ENCODE data around the gene HDAC1. TPM values are rescaled to one million over a fixed set of nuclear protein-coding genes. Genes with fewer than 3 reads are reported as not detected.
"Not testable (repeated sequence)": the region's sequence is repeated elsewhere in the genome, so short reads cannot be mapped to it uniquely, and the experiment has no call there.

Gene HDAC1
- total RNA-seq, 1 donor from 2014 or later = 54.7 TPM

- no peak for DNase-seq (ENCODE audit: low spot score)
These were observed 19.1 kb upstream of the HDAC1 start for GRCh38 chr1:32272557-32273390.

GRCh38 chr1:32273391-32274208 lies 18.3 kb upstream of the HDAC1 start:
- ATAC-seq (peak; percentile 34), DNase-seq (ENCODE audit: low spot score) (no peak)
- intact Hi-C loops (cut with DNase I) = no loop called here

More at GRCh38 chr1:32272557-32273390, 19.1 kb upstream of the HDAC1 start:
- intact Hi-C loops (cut with DNase I) = no loop called here
- ATAC-seq = no peak

- DNase-seq (ENCODE audit: low spot score) = no peak
- no peak for ATAC-seq
- intact Hi-C loops (cut with DNase I) = no loop called here
These were observed 17.1 kb upstream of the HDAC1 start for GRCh38 chr1:32274646-32275340.

DNA sequence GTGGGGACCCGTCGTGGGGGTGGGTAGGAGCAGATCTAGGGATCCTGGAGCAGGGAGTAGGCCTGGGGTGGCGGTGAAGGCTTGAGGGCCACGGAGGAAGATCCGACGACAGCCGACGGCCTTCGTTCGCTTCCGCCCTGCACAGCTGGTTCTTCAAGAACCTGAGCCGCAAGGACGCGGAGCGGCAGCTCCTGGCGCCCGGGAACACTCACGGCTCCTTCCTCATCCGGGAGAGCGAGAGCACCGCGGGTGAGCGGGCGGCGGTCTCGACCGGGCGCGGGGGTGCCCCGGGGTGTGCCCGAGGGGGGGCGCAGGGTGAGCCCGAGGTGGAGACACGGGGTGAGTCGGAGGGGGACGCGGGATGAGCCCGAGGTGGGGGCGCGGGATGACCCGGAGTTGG lies 16.5 kb upstream of the HDAC1 start:
- DNase-seq (ENCODE audit: low spot score) (no peak), ATAC-seq (no peak)
- intact Hi-C loops (cut with DNase I) = no loop called here

GRCh38 chr1:32276032-32276782 lies 15.7 kb upstream of the HDAC1 start:
- intact Hi-C loops (cut with DNase I) = no loop called here
- DNase-seq (ENCODE audit: low spot score) = no peak
- ATAC-seq = no peak

GRCh38 chr1:32284777-32285176 lies 7.1 kb upstream of the HDAC1 start:
- DNase-seq (ENCODE audit: low spot score); intact Hi-C loops (cut with DNase I); ATAC-seq: not testable (repeated sequence)

- intact Hi-C loops (cut with DNase I) = no loop called here
- DNase-seq (ENCODE audit: low spot score) = no peak
- ATAC-seq = no peak
These were observed 6.2 kb upstream of the HDAC1 start for GRCh38 chr1:32285658-32286057.

DNA sequence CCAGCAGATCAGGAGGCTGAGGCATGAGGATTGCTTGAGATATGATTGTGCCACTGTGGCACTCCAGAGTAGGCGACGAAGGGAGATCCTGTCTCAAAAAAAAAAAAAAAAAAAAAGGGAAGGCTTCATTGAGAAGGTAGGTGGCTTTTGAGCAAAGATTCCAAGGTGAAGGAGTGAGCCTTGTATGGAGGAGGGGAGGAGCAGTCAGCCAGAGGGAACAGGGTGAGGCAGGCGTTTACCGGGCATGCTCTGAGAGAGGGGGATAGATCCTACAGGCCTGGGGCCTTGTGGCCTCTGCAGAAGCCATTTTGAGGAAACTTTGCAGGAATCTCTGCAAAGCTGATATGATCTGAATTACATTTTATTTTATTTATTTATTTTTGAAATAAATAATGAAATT lies 5.1 kb upstream of the HDAC1 start:
- ATAC-seq (no peak), DNase-seq (ENCODE audit: low spot score) (no peak)
- intact Hi-C loops (cut with DNase I) = no loop called here

- intact Hi-C loops (cut with DNase I) = no loop called here
- ATAC-seq (no peak), DNase-seq (ENCODE audit: low spot score) (no peak)
These were observed 2.6 kb upstream of the HDAC1 start for GRCh38 chr1:32289256-32289655.

DNA sequence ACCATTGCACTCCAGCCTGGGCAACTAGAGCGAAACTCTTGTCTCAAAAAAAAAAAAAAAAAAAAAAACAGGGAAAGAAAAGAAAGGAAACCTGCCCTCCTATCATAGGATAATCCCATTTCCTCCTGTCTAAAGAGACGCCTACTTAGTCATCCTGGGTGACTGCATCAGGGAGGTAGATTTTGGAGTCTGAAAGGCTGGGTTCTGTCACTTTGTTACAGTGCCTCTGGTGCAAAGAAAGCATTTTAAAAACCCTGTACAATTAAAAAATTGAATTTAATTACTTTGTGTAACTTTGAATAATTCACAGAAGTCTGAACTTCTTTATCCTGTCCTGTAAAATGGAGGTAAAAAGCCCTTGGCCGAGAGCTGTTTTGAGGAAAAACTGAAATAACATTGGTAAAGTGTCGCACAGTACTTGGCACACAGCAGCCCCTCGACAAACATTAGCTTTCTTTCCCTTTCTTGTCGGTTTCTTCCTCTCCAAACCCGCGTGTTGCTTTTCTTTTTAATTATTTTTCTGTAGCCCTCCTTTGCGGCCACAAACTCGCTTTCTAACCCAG lies 657 bp upstream of the HDAC1 start:
- intact Hi-C loops (cut with DNase I) = no loop called here
- DNase-seq (ENCODE audit: low spot score) (no peak), ATAC-seq (no peak)

- intact Hi-C loops (cut with DNase I); DNase-seq (ENCODE audit: low spot score); ATAC-seq: not testable (repeated sequence)
These were observed 6.3 kb downstream of the HDAC1 start for GRCh38 chr1:32298211-32298610.

GRCh38 chr1:32299327-32299726 lies 7.4 kb downstream of the HDAC1 start:
- no peak for DNase-seq (ENCODE audit: low spot score)
- no peak for ATAC-seq
- intact Hi-C loops (cut with DNase I) = no loop called here

DNA sequence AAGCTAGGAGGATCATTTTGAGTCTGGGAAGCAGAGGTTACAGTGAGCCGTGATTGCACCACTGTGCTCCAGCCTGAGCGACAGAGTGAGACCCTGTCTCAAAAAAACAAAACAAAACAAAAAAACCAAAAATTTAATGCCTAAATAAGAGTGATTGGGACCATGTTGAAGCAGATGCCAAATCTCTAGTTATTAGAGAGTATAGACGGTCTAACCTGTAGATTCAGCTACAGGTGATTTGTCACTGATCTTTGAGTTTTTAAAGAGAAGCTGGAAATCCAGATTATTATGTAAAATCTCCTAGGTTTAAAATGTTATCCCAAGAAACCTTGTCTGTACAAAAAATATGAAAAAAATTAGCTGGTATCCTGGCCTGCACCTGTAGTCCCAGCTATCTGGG lies 11.5 kb downstream of the HDAC1 start:
- intact Hi-C loops (cut with DNase I) = no loop called here

DNA sequence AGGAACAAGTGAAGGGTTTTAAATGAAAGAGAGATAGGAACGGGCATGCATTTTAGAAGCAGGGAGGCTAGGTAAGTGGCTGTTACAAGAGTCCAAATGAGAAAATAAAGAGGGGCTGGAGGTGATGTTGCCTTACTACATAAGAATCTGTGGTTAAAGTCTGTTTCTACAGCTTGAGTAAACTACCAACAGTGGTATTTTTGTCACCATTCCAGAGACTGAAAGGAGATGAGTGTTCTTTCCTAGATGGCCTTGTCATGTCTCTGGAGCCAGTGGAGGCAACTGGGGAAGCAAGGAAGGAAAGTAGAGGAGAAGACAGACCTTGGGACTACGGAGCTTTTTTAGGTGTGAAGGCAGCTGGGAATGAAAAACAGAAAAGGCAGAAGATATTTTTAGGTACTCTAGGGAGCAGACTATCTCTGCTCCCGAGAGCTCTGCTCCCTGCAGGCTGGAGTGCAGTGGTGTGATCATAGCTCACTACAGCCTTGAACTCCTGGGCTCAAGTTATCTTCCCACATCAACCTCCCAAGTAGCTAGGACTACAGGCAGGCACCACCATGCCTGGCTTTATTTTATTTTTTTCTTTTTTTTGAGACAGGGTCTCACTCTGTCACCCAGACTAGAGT lies 12.2 kb downstream of the HDAC1 start:
- ATAC-seq (no peak), DNase-seq (ENCODE audit: low spot score) (no peak)
- intact Hi-C loops (cut with DNase I) = no loop called here

More for the DNA sequence above, 11.5 kb downstream of the HDAC1 start:
- DNase-seq (ENCODE audit: low spot score) (no peak), ATAC-seq (no peak)

DNA sequence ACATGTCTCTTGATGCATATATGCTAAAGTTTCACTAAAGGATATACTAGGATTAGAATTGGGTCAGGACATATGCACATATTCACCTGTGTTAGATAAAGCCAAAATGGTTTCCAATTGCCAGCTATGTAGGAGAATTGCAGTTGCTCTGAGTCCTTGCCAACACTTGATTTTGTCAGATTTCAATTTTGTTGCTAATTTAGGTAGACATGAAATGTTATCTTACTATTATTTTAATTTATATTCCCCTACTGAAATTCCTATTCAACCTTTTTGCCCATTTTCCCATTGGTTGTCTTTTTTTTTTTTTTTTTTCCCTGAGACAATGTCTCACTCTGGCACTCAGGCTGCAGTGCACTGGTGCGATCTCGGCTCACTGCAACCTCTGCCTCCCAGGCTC lies 13.4 kb downstream of the HDAC1 start:
- ATAC-seq (no peak), DNase-seq (ENCODE audit: low spot score) (no peak)
- intact Hi-C loops (cut with DNase I) = no loop called here

GRCh38 chr1:32307324-32307723 lies 15.4 kb downstream of the HDAC1 start:
- intact Hi-C loops (cut with DNase I) = no loop called here
- DNase-seq (ENCODE audit: low spot score) (no peak), ATAC-seq (no peak)

- no peak for ATAC-seq
- intact Hi-C loops (cut with DNase I) = no loop called here
- DNase-seq (ENCODE audit: low spot score) = no peak
These were observed 18.1 kb downstream of the HDAC1 start for GRCh38 chr1:32309960-32310359.

DNA sequence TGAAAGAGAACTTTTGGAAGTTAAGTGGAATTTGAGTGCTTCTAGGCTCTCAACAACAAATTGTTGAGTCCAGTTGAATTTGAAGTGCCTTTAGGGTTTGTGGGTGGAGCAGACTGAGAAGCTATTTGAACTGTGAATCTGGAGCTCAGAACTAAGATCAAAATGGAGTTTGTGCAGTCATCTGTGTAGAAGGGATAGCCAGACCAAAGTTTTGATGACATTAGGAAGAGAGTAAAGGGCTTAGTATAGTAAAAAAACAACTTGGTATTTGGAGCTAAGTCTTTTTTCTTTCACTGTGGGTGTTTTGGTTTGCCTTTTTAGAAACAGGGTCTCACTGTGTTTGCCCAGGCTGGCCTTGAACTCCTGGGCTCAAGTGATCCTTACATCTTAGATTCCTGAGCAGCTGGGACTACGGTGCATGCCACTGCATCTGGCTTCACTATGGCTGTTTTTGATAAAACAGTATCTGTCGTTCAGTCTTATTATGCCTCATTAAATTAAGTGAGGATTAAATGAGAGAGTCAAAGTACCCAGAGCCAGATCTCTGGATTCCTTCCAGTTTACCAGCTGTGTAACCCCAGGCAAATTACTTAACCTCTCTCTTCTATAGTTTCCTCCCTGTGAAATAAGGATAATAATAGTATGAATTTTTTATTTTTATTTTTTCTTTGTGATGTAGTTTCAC lies 20.0 kb downstream of the HDAC1 start:
- intact Hi-C loops (cut with DNase I) = no loop called here
- DNase-seq (ENCODE audit: low spot score) = no peak

More for the DNA sequence above, 20.0 kb downstream of the HDAC1 start:
- no peak for ATAC-seq

Data from sciatic nerve (tissue), 2 donors.